GM19099 (cell line): Measurements from ENCODE around the gene IL1RL2.

Experiments used
- POLR2A ChIP-seq: IDR thresholded peaks from 3 replicates; pipeline ENCODE4 v1.6.1; 2011; ENCODE audit warnings: low read depth; ENCODE audit not compliant: insufficient read length; ENCODE audit errors: extremely low read depth

The IL1RL2 gene

DNA sequence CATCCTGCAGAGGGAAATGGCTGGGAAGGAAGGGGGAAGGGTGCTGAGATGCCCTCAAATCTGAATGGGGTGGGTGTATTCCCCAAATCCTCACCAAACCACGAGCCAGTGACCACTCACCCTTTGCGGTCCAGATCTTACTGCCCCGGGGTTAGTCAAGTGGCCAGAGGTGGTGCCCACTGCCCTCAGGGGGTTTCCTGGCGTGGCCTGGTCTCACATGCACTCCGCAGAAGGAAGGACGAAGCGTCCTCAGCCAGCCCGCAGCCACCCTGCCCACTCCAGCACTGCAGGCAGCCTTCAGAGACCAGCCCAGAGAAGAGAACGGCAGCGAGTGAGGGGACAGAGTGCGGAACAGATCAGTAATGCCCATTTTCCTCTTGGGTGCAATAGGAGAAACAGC is 50.4 kb downstream of the IL1RL2 start:
- TF ChIP-seq POLR2A, result no peak

DNA sequence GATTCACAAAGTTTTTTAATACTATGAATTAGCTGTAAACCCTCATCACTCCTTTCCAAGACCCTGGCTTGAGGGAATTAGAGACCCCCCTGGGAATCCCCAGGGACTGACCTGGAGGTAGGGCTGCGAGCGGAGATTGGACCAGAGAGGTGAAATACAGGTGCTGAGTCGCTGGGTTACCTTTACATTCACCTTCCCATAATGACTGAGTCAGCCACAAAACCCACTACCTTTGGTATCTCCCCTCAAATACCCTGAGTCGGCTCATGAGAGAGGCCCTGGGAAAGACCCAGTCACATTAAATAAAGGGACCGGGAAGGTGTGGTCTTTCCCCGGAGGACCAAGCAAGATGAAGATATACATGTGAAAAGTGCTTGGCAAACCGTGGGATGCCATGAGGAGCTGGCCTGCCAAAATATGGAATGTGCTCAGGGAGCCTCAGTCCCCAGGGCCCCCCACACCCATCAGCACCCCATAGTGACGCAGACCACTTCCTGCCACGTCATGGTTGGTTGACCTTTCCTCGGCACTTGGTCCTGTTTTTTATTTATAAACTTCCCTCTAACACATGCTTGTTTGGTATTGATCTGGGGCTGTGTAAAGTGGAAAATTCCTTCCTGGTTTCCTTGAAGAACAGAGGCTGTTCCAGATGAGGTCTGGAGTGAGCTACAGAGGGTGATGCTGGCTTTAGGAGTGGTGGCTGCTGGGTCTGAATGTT is 51.4 kb downstream of the IL1RL2 start:
- TF ChIP-seq POLR2A, result no peak

DNA sequence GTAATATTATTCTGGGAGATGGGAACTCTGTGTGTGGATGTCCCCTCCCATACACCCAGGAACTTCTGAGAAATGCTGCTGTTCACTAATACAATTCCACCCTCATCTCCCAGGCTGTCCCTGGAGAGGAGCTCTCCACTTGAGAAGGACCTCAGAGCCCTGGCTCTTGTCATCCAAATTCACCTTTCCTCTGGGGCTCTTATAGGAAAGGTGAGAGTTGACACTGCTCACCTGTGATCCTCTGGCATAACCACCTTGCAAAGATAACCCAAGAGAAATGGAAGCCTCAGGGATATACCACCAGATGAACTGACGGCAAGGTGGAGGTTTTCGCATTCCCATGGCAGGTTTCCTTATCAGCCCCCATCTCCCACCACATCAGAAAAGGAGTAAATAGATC is 52.0 kb downstream of the IL1RL2 start:
- no peak for TF ChIP-seq POLR2A

DNA sequence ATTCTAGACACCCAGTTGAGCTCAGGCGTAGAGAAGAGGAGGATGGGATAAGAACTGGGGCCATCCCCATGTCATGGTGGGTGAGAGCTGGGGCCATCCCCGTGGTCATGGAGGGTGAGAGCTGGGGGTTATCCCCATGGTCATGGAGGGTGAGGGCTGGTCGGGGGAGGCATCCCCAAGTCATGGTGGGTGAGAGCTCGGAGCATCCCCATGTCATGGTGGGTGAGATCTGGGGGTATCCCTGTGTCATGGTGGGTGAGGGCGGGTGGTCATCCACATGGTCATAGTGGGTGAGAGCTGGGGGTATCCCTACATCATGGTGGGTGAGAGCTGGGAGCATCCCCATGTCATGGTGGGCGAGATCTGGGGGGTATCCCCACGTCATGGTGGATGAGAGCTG is 52.5 kb downstream of the IL1RL2 start:
- no peak for TF ChIP-seq POLR2A

DNA sequence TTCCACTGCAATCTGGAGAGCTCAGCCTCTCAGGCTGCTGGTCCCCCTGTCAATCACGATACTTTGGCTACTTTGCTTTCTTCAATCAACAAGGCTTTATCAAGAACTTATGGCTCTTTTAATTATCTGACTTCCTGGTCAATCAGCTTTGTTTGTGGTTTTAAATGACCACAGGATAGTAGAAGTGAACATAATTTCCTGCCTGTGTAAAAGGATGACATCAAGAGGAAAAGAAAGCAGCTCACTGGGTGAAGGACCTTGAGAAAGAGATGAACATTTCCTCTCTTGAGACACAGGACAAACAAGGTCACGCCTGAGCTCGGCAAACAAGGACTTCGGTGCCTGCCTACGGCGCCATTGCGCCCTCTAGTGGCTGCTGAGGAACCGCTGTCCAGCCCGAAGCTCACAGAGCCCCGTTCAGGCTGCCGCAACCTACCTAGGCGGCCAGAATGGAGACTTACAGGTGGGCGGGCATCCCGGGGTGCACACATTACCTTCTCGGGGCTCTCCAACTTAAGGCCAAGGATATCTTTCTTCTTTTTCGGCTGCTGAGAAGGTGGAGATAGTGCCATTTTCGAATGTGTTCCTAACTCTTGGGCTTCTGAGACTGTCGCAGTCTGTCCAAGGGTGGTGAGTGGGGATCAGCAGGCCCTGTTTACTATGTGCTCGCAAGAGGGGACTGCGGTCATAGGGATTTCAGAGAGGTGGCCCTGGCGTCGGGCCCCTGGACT is 54.0 kb downstream of the IL1RL2 start:
- no peak for TF ChIP-seq POLR2A

DNA sequence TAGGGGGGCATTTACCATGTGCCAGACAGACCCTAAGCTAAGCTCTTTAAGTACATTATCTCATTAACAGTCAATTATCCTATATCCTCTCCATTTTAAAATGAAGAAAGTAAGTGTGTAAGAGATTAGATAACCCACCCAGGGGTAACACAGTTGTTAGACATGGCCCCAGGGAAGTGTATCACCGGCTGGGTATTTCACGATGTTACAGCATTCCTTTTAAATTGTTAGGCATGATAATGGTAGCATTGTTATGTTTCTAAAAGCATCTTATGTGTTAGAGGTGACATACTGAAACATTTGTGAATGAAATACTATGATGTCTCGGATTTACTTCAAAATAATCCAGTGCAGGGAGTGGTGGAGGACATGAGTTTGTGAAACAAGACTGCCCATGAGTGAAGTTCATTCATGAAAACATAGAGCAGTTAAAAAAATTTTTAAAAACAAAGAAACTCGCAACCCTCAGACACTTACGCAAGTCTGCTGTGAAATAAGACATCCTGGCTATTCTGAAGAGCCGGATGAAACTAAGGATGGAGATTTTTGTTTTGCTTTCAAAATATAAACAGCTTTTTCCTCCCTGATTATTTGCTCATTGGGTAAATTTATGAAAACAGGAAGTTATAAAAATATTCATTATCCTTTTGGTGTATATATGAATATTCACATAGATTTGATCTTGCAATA is 54.9 kb downstream of the IL1RL2 start:
- TF ChIP-seq POLR2A, result no peak

DNA sequence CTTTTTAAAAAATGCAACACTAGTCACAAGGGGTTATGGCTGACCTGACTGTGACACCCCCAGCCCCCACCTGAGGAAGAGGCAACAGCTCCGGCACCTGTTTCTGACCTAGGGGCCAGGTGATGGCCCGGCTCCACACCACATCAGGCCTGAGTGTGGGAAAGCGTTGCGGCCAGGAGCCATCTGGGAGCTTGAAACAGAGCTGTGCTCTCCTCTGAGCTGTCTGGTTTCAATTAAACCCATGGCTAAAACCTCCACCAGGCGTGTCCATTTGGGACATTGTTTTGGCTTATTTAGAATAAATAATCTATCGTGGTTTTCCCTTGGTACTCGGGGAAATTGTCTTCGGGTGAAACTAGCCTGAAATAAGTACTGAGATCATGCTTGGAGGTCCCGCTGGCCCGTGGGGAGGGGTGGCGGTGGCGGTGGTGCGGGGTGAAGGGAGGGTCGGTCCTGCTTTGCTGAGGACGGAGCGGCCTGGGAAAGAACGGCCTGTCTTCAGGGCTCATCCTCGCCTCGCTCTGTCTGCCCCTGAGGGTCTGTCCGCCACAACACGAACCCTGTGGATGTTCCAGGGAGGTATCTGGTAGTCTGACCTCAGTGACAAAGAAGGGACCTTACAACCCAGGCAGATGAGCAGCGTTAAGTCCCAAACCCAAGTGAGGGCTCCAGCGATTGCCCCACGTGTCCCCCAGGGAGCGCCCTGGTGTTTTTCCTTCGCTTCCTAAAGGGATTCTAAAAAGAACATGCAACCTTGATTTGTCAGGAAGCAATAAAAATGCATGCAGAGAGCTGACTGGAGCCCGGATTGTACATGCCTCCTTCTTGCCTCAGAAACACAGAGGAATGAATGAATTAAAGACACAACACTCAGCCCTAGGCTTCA is 58.7 kb downstream of the IL1RL2 start:
- TF ChIP-seq POLR2A, result no peak

DNA sequence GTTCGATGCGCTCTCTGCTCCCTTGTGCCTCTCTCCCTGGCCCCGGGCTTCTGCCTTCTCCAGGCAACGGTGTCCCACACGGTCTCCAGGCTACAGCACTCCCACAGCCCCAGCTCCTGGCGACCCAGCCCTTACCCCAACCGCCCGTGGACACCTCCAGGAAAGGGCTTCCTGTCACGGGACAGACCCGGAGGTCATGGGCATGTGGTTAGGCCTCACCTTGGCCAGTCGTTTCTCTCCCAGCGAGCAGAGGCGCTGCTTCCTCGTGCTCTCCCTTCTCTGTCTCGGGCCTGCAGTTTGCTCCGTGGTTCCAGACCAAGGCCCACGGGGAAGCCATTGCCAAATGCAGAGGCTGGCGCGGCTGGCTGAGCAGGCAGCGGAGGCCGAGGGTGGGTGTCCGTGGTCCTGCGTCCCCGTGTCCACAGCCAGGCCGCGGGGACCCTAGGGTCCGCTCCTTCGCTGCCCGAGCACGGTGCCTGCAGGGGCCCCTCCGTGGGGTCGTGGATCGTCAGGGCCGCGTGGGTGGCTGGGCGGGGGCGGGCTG is 63.5 kb downstream of the IL1RL2 start:
- no peak for TF ChIP-seq POLR2A

DNA sequence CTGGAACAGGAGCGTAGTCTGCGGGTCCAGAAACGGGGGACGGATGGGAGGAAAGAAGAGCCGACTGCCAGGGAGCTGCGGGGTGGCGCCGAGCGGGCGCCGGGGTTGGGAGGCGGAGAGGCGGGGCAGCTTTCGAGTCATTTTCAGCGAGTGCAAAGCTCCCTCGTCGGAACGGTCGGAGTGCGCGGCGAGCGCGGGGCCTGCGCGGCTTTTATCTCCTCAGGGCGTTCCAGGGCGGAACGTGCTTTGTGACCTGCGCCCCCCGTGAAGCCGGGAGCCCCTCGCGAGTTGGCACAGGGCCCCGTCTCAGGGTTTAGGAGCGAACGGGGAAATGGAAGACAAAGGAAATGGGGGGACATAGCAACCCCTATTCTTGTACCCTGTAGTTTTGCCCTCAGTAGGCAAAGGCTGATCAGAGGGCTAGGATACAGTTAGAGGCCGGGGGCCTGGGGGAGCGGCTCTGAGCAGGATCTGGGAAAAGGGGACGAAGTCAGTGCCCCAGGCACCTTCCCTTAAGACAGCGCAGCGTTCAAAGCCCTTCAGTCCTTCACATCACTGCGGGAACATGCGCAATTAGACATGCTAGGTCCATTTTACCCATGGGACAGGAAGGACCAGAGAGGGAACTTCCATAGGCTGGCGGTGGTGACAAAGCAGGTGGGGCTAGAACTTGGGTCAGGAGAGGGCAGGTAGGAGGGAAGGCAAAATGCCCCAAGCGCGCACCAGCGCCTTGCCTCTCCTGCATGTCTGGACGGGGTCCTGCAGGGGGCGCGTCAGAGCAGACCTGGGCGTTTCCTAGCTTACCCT is 64.4 kb downstream of the IL1RL2 start:
- no peak for TF ChIP-seq POLR2A

DNA sequence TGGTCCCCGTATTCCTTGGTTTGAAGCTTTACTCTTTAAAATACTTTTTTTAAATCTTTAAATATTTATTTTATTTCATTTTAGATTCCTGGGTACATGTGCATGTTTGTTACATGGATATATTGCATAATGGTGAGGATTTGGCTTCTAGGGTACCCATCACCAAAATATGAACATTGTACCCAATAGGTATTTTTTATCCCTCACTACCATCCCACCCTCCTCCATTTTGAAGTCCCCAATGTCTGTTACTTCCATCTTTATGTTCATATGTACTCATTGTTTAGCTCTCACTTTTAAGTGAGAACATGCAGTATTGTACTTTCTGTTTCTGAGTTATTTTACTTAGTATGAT is 65.0 kb downstream of the IL1RL2 start:
- TF ChIP-seq POLR2A, result no peak

DNA sequence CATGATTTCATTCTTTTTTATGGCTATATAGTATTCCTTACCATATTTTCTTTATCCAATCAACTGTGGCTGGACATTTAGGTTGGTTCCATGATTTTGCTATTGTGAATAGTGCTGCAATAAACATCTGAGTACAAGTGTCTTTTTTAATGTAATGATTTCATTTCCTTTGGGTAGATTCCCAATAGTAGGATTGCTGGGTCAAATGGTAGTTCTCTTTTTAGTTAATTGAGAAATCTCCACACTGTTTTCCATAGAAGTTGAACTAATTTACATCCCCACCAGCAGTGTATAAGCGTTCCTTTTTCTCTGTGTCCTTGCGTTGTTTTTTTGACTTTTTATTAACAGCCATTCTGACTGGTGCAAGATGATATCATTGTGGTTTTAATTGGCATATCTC is 65.4 kb downstream of the IL1RL2 start:
- TF ChIP-seq POLR2A, result no peak

DNA sequence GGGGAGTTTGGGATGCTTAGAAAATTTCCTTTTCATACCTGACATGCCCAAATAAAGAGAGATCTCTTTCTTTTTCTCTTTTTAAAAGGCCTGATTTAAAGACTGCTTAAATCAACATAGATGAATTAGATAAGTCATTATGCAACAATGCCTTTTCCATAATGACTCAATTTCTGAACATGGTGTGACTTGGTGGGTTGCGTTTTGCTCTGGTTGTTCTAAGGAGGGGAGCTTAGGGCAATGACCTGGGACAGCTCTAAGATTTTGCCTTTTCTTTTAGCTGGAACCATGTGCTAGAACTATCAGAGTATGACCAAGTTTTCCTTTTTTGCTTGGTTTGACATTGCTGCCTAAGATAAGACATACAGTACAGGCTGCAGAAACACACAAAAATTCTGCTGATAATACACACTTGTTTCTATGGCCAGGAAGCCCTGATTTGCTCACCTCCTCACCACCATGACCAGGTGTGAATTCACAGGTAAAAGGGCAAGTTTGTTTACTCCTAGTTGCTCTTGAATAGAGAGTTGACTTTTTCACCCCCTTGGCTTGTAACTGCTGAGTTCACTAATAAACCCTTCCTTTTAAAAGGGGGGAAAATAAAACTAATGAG is 66.4 kb downstream of the IL1RL2 start:
- TF ChIP-seq POLR2A, result no peak

DNA sequence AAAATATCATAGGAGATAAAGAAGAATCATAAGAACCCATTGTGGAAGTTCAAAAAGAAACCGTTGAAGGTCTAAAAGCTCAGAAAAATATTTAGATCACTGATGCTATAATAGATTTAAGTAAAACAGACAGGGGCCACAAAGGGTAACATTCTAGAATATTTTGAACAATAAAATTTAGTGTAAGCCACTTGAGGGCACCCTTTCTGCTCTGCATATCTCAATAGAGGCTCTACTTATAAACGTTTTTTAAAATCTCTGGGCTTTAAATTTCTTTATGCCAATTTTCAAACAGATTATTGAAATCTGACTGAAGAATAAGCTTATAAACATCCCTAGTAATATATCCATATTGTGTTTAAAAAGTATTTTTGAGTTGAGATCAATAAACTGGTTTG is 66.9 kb downstream of the IL1RL2 start:
- no peak for TF ChIP-seq POLR2A

DNA sequence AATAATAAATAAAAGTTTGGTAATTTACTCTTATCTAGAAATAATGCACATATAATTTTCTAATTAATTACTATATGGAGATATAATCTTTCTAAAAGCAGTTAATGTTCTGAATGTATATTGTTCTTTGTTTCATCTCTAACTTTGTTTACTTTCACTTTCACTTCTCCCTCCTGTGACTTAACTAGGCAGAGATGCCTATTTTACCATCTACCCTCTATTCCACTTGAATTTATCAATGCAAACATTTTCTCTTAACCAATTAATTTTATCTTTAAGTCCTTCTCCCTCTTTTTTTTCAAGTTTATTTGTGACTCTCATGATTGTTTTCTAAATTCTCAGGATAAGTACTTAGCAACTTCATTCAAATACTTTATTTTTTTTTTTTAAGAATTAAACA is 69.5 kb downstream of the IL1RL2 start:
- no peak for TF ChIP-seq POLR2A

DNA sequence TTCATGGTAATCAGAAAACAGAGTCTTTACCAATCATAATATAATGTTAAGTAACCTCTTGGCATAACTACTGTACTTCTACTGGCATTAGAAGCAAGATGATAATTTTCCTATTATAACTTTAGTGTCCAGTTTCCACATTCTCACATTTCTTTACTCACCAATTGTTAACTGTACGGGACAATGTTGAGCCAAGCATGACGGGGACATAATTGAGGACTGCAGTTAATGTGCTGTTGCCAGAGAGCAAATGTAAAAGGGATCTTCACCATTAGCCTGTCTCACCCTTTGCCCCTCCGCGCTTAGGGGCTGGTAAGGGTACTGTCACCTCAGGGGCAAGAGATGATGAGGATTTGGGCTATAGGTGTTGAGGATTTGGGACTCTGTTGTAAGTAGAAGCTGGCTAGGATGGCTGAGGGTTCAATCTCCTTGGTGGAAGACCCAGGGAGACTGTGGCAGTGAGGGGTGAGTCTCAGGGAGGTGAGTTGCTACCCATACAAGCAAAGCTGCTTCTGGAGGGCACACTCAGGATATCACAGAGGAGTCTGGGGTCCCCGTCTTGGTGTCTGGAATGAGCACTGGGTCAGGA is 70.1 kb downstream of the IL1RL2 start:
- no peak for TF ChIP-seq POLR2A
